ENCODE results near the gene DPM2. TPM values are rescaled to one million over a fixed set of nuclear protein-coding genes. Genes with fewer than 3 reads are reported as not detected.

Gene DPM2
- total and polyA plus RNA-seq, 9 donors = 10.6 to 37.1 (median 27.3) TPM

DNA sequence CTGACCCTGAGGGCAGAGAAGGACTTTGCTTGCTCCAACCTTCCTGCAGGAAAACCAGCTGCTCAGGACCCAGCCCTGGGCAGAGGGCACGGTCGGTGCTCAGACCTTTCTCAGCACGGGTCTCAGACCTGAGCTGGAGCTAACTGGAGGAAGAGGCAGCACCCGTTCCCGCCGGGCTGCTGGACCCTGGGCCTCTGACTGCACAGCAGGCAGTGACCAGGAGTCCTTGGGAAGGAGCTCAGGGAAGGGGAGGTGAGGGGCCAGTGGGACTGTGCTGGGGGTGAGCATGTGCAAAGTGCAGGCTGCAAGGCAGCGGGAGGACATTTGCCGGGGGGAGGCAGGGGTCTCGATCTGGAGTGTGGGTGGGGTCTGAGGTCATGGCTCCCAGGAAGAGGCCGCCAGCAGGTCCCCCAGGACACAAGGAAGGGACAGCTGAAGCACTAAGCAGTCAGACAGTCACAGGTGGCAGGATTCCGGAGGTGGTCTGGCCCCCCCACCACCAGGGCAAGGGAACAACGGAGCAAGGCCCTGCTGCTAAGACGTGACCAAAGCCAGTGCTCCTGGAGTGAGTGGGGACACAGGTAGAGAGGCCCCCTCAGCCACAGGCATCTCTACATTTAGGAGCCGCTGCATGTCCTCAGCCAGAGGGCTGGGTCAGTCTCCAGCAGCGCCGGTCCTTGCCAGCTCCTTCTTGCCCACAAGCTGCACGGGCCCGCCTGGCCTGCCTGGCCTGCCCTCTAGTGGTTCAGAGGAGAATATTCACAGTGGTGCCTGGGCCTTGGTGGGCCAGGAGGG is 4.8 kb upstream of the DPM2 start:
- peaks cover 7% of the 10 kb centered on the region for H3K4me1 ChIP-seq (ENCODE audit: insufficient read depth)
- no peaks in the 10 kb centered on the region for H3K27me3 ChIP-seq
- H3K27ac ChIP-seq = peak overlapping the region; percentile 14 to 20
- peak; percentile 77 to 87 (median 80) for DNase-seq
- 34 to 41% (median 39%) methylated on average over 16 to 18 of the region's 18 CpGs for WGBS, 3 donors
- intact Hi-C loops (cut with DNase I) = loop anchor here (1.0 to 5.0 kb wide), 6 partner anchors 35 to 175 kb away; no protein-coding TSS in a partner anchor
- H3K4me3 ChIP-seq = no peak overlapping the region
- TF ChIP-seq EP300 (IDR thresholded peaks at IDR 0.05) (no peak), POLR2A (IDR thresholded peaks at IDR 0.05) (peak; percentile 8), CTCF (IDR thresholded peaks at IDR 0.05) (peak; percentile 87 to 93 (median 93))
- no peaks in the 10 kb centered on the region for H3K9me3 ChIP-seq
- H3K36me3 ChIP-seq = no peaks in the 10 kb centered on the region

GRCh38 chr9:127941961-127942215 is 4.2 kb upstream of the DPM2 start:
- Histone ChIP-seq H3K36me3 (no peaks in the 10 kb centered on the region), H3K27ac (peak overlapping the region; percentile 14 to 20), H3K27me3 (no peaks in the 10 kb centered on the region), H3K4me3 (no peak overlapping the region), H3K4me1 (ENCODE audit: insufficient read depth) (peaks cover 11% of the 10 kb centered on the region), H3K9me3 (no peaks in the 10 kb centered on the region)
- DNase-seq = peak in 2 of 5 donors; percentile 18 to 44
- TF ChIP-seq CTCF (IDR thresholded peaks at IDR 0.05) = no peak
- TF ChIP-seq EP300 (IDR thresholded peaks at IDR 0.05) = no peak
- TF ChIP-seq POLR2A (IDR thresholded peaks at IDR 0.05) = no peak
- 26 to 38% (median 36%) methylated on average over 3 of the region's 3 CpGs for WGBS, 3 donors
- intact Hi-C loops (cut with DNase I) = loop anchor here in 3 of 4 donors (2.0 to 5.0 kb wide), 5 partner anchors 35 to 175 kb away; no protein-coding TSS in a partner anchor

GRCh38 chr9:127941062-127941960 is 3.7 kb upstream of the DPM2 start:
- Histone ChIP-seq H3K27ac (peak overlapping the region; percentile 14 to 20), H3K27me3 (no peaks in the 10 kb centered on the region), H3K4me1 (ENCODE audit: insufficient read depth) (peaks cover 14% of the 10 kb centered on the region), H3K36me3 (no peaks in the 10 kb centered on the region), H3K9me3 (no peaks in the 10 kb centered on the region), H3K4me3 (no peak overlapping the region)
- intact Hi-C loops (cut with DNase I) = loop anchor here in 3 of 4 donors (5.0 kb wide), 4 partner anchors 36 to 176 kb away; no protein-coding TSS in a partner anchor
- 47 to 55% (median 51%) methylated on average over 18 of the region's 18 CpGs for WGBS, 3 donors
- TF ChIP-seq EP300 (IDR thresholded peaks at IDR 0.05) = no peak
- no peak for TF ChIP-seq CTCF (IDR thresholded peaks at IDR 0.05)
- no peak for TF ChIP-seq POLR2A (IDR thresholded peaks at IDR 0.05)
- peak in 4 of 5 donors; percentile 40 to 71 (median 49) for DNase-seq

DNA sequence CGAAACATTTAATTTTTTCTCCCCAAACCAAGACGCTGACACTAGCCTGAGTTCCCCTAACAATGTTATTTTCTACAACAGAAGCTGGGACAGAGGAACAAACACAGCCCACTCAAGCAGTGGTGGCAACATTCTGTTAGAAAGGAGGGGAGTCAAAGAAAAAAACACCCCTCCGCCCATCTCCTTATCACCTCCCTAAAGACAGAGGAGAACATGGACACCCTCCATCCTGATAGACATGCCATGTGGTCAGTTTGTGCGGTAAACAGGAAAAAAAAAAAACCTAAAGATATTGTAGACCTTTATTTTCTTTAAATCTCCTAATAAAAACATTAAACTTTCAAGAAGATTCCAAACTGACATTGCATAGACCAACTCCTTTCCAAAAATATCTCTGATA is 2.9 kb upstream of the DPM2 start:
- Histone ChIP-seq H3K27ac (no peak overlapping the region), H3K4me1 (ENCODE audit: insufficient read depth) (peaks cover 18% of the 10 kb centered on the region), H3K27me3 (no peaks in the 10 kb centered on the region), H3K9me3 (no peaks in the 10 kb centered on the region), H3K4me3 (no peak overlapping the region), H3K36me3 (no peaks in the 10 kb centered on the region)
- DNase-seq = no peak
- intact Hi-C loops (cut with DNase I) = loop anchor here in 3 of 4 donors (5.0 kb wide), 4 partner anchors 37 to 177 kb away; no protein-coding TSS in a partner anchor
- 59 to 70% (median 66%) methylated on average over 4 of the region's 4 CpGs for WGBS, 3 donors
- no peak for TF ChIP-seq CTCF (IDR thresholded peaks at IDR 0.05)
